Liver (tissue), 9 donors: ENCODE results near the gene TVP23C. TPM values are rescaled to one million over a fixed set of nuclear protein-coding genes. Genes with fewer than 3 reads are reported as not detected.

ENCODE experiments used
- DNase-seq: peaks from one replicate; pipeline ENCODE4 v3.0.0-alpha.2; 2017; ENCODE audit warnings: low spot score
- H3K27ac ChIP-seq, 2 donors: one replicate each; pipeline ENCODE4 v1.7.0; 2013; ENCODE audit warnings: inconsistent platforms in 2 of 2, low read length in 2 of 2, control low read depth in 1 of 2, low read depth in 1 of 2, mild to moderate bottlenecking in 1 of 2
- H3K27me3 ChIP-seq, 4 donors: one replicate each; pipeline versions ENCODE4 v1.6.1 to v1.7.0; 2013; ENCODE audit warnings: low read length in 3 of 4, inconsistent platforms in 1 of 4, mild to moderate bottlenecking in 1 of 4, moderate library complexity in 1 of 4; ENCODE audit not compliant: control insufficient read depth in 4 of 4, insufficient read depth in 4 of 4
- H3K36me3 ChIP-seq, 4 donors: one replicate each; pipeline versions ENCODE4 v1.6.1 to v1.7.0; 2013; ENCODE audit warnings: low read length in 3 of 4, mild to moderate bottlenecking in 3 of 4, low read depth in 1 of 4, moderate library complexity in 1 of 4; ENCODE audit not compliant: control insufficient read depth in 4 of 4, insufficient read depth in 3 of 4
- H3K4me1 ChIP-seq, 4 donors: one replicate each; pipeline versions ENCODE4 v1.6.1 to v1.7.0; 2013; ENCODE audit warnings: low read length in 3 of 4, mild to moderate bottlenecking in 3 of 4, moderate library complexity in 1 of 4; ENCODE audit not compliant: control insufficient read depth in 4 of 4, insufficient read depth in 4 of 4
- H3K4me3 ChIP-seq, 3 donors: one replicate each; pipeline versions ENCODE4 v1.6.1 to v1.7.0; 2013; ENCODE audit warnings: low read length in 3 of 3, control low read depth in 1 of 3, low read depth in 1 of 3, mild to moderate bottlenecking in 1 of 3
- H3K9ac ChIP-seq, 2 donors: one replicate each; pipeline ENCODE4 v1.7.0; 2013; ENCODE audit warnings: low read length in 2 of 2, mild to moderate bottlenecking in 2 of 2, moderate library complexity in 2 of 2, control low read depth in 1 of 2, low read depth in 1 of 2
- H3K9me3 ChIP-seq, 4 donors: one replicate each; pipeline versions ENCODE4 v1.6.1 to v1.7.0; 2013; ENCODE audit warnings: low read length in 3 of 4; ENCODE audit not compliant: control insufficient read depth in 4 of 4
- EGR1 ChIP-seq, 2 donors: IDR thresholded peaks; 2 replicates each; pipeline ENCODE4 v1.6.1; 2016 to 2018; ENCODE audit warnings: antibody characterized with exemption in 2 of 2, low read depth in 2 of 2
- FOXA1 ChIP-seq: IDR thresholded peaks from 2 replicates; pipeline ENCODE4 v1.6.1; 2016; ENCODE audit warnings: antibody characterized with exemption
- FOXA2 ChIP-seq: IDR thresholded peaks from 2 replicates; pipeline ENCODE4 v1.6.1; 2016; ENCODE audit warnings: antibody characterized with exemption
- HNF4A ChIP-seq, 2 donors: conservative IDR thresholded peaks; 2 replicates each; pipeline ENCODE4 v1.6.1; 2016; ENCODE audit warnings: antibody characterized with exemption in 2 of 2, mild to moderate bottlenecking in 2 of 2
- HNF4G ChIP-seq: IDR thresholded peaks from 2 replicates; pipeline ENCODE4 v1.6.1; 2016; ENCODE audit warnings: antibody characterized with exemption
- JUND ChIP-seq, 2 donors: IDR thresholded peaks; 2 replicates each; pipeline ENCODE4 v1.6.1; 2016; ENCODE audit warnings: antibody characterized with exemption in 2 of 2
- MAX ChIP-seq: IDR thresholded peaks from 2 replicates; pipeline ENCODE4 v1.6.1; 2016; ENCODE audit warnings: antibody characterized with exemption
- RAD21 ChIP-seq, 2 donors: IDR thresholded peaks; 2 replicates each; pipeline ENCODE4 v1.6.1; 2016; ENCODE audit warnings: antibody characterized with exemption in 2 of 2, mild to moderate bottlenecking in 2 of 2
- REST ChIP-seq: IDR thresholded peaks from 2 replicates; pipeline ENCODE4 v1.6.1; 2016; ENCODE audit warnings: antibody characterized with exemption, mild to moderate bottlenecking
- RXRA ChIP-seq, 2 donors: IDR thresholded peaks; 2 replicates each; pipeline ENCODE4 v1.6.1; 2017 to 2018; ENCODE audit warnings: antibody characterized with exemption in 2 of 2, mild to moderate bottlenecking in 1 of 2
- SP1 ChIP-seq: IDR thresholded peaks from 2 replicates; pipeline ENCODE4 v1.6.1; 2018; ENCODE audit warnings: antibody characterized with exemption, mild to moderate bottlenecking
- TAF1 ChIP-seq: conservative IDR thresholded peaks from 2 replicates; pipeline ENCODE4 v1.6.1; 2016; ENCODE audit warnings: antibody characterized with exemption, mild to moderate bottlenecking
- ZBTB33 ChIP-seq: IDR thresholded peaks from 2 replicates; pipeline ENCODE4 v1.6.1; 2016; ENCODE audit warnings: antibody characterized with exemption
- WGBS: extraction: QIAGEN DNeasy Blood & Tissue Kit; methylation state at CpG from one replicate; pipeline ENCODE4 v1.1.7; 2013; 5-methylcytosine and 5-hydroxymethylcytosine counted together
- polyA plus RNA-seq, 2 donors: library from polyadenylated mRNA; stranded (reverse) in 1 of 2; unstranded in 1 of 2; fragments of 200-250 nt in 1 of 2; fragments of >200 nt in 1 of 2; fragmentation: Nextera tagmentation in 1 of 2; extraction: Ambion mirVana in 1 of 2; gene quantifications; one replicate each; pipeline versions ENCODE4 v1.2.1 to v1.2.3, GENCODE V29; 2013 to 2015
- total RNA-seq, 2 donors: library from RNA; depleted of rRNA; stranded (reverse); fragments of >200 nt; gene quantifications; one replicate each; pipeline ENCODE4 v1.2.3, GENCODE V29; 2014
- donor health status: healthy.
- donor health status: healthy.
- donor health status: healthy.
- donor health status: healthy.
- donor health status: healthy.

Gene TVP23C
- total and polyA plus RNA-seq, 4 donors: 0.77 to 20.7 (median 4.9) TPM

GRCh38 chr17:15465045-15465701 lies 98.1 kb downstream of the TVP23C start:
- TF ChIP-seq HNF4G (no peak), RXRA (IDR thresholded peaks at IDR 0.05) (no peak), JUND (IDR thresholded peaks at IDR 0.05) (no peak)
- Histone ChIP-seq H3K27me3 (no peaks in the 10 kb centered on the region), H3K9me3 (no peaks in the 10 kb centered on the region), H3K36me3 (no peaks in the 10 kb centered on the region), H3K27ac (no peak overlapping the region), H3K4me1 (peaks cover 0 to 3% (median 1%) of the 10 kb centered on the region in 4 donors), H3K4me3 (no peak overlapping the region), H3K9ac (no peak overlapping the region)
- DNase-seq: no peak
- 96% methylated on average over 2 of the region's 2 CpGs for WGBS

- no peak overlapping the region for H3K27ac ChIP-seq
- H3K9me3 ChIP-seq: no peaks in the 10 kb centered on the region
- no peaks in the 10 kb centered on the region for H3K36me3 ChIP-seq
- H3K27me3 ChIP-seq: no peaks in the 10 kb centered on the region
- 80% methylated on average over 11 of the region's 11 CpGs for WGBS
- no peak for DNase-seq
- no peak overlapping the region for H3K4me3 ChIP-seq
- H3K4me1 ChIP-seq: peaks cover 0 to 3% (median 1%) of the 10 kb centered on the region in 4 donors
- TF ChIP-seq ZBTB33 (no peak), SP1 (no peak), RXRA (IDR thresholded peaks at IDR 0.05) (no peak), FOXA2 (no peak), FOXA1 (no peak), EGR1 (IDR thresholded peaks at IDR 0.05; ENCODE audit: low read depth in 2 of 2) (no peak), RAD21 (IDR thresholded peaks at IDR 0.05) (no peak), HNF4A (conservative IDR thresholded peaks at IDR 0.05) (no peak), JUND (IDR thresholded peaks at IDR 0.05) (no peak), REST (no peak), MAX (no peak), TAF1 (no peak)
- no peak overlapping the region for H3K9ac ChIP-seq
Measured at GRCh38 chr17:15464231-15464985, 98.9 kb downstream of the TVP23C start.
